Activated T-helper 1 cell treated with Interleukin-2 at 50 U/mL for 16 hours (primary cell): ENCODE results near the gene CLIC4.
"Not testable (repeated sequence)": the region's sequence is repeated elsewhere in the genome, so short reads cannot be mapped to it uniquely, and the experiment has no call there.

Source experiments
- DNase-seq: peaks from one replicate; pipeline ENCODE4 v3.0.0-alpha.2; 2020; ENCODE audit warnings: low read depth

CLIC4 gene

GRCh38 chr1:24811494-24811893 lies 66.2 kb downstream of the CLIC4 start:
- DNase-seq = not testable (repeated sequence)

- not testable (repeated sequence) for DNase-seq
Measured at GRCh38 chr1:24820221-24820620, 75.0 kb downstream of the CLIC4 start.

GRCh38 chr1:24822887-24823286 lies 77.6 kb downstream of the CLIC4 start:
- DNase-seq = no peak

GRCh38 chr1:24823486-24823885 lies 78.2 kb downstream of the CLIC4 start:
- DNase-seq = not testable (repeated sequence)

GRCh38 chr1:24825174-24825573 lies 79.9 kb downstream of the CLIC4 start:
- no peak for DNase-seq

- DNase-seq = no peak
Measured at GRCh38 chr1:24826510-24826909, 81.3 kb downstream of the CLIC4 start.

- no peak for DNase-seq
Measured at GRCh38 chr1:24827379-24828135, 82.3 kb downstream of the CLIC4 start.

GRCh38 chr1:24828183-24828886 lies 83.1 kb downstream of the CLIC4 start:
- DNase-seq = no peak

GRCh38 chr1:24828887-24829192 lies 83.6 kb downstream of the CLIC4 start:
- no peak for DNase-seq

- no peak for DNase-seq
Measured at GRCh38 chr1:24830680-24831272, 85.5 kb downstream of the CLIC4 start.

GRCh38 chr1:24841593-24841992 lies 96.3 kb downstream of the CLIC4 start:
- DNase-seq = no peak

- no peak for DNase-seq
Measured at GRCh38 chr1:24846671-24847070, 101.4 kb downstream of the CLIC4 start.

- peak; percentile 84 for DNase-seq
Measured at GRCh38 chr1:24847995-24848881, 103.0 kb downstream of the CLIC4 start.

- no peak for DNase-seq
Measured at GRCh38 chr1:24849672-24850295, 104.5 kb downstream of the CLIC4 start.

- no peak for DNase-seq
Measured at GRCh38 chr1:24850328-24850920, 105.2 kb downstream of the CLIC4 start.

- DNase-seq = no peak
Measured at GRCh38 chr1:24853649-24854048, 108.4 kb downstream of the CLIC4 start.

- DNase-seq = no peak
Measured at GRCh38 chr1:24855474-24855873, 110.2 kb downstream of the CLIC4 start.

GRCh38 chr1:24856787-24857506 lies 111.7 kb downstream of the CLIC4 start:
- no peak for DNase-seq

GRCh38 chr1:24857507-24858133 lies 112.4 kb downstream of the CLIC4 start:
- DNase-seq = no peak

- no peak for DNase-seq
Measured at GRCh38 chr1:24858277-24858676, 113.0 kb downstream of the CLIC4 start.
